ENCODE data around the gene SORBS2. TPM values are rescaled to one million over a fixed set of nuclear protein-coding genes. Genes with fewer than 3 reads are reported as not detected.

The SORBS2 gene
- total RNA-seq, 1 donor from 2014 or later = not detected

GRCh38 chr4:185764876-185765275 is 47.1 kb downstream of the SORBS2 start:
- no peak for DNase-seq
- intact Hi-C loops (cut with micrococcal nuclease) = no loop called here
- no peak overlapping the region for H3K4me3 Mint-ChIP-seq
- no peak for ATAC-seq (ENCODE audit: low read depth)
- ChIA-PET POLR2A (no interaction called here), CTCF (no interaction called here)
- H3K4me1 Mint-ChIP-seq = no peaks in the 10 kb centered on the region
- H3K27me3 Mint-ChIP-seq = peaks cover 10% of the 10 kb centered on the region
- no peak overlapping the region for H3K27ac Mint-ChIP-seq
- no peaks in the 10 kb centered on the region for H3K9me3 Mint-ChIP-seq
- no peak for TF ChIP-seq CTCF (IDR thresholded peaks at IDR 0.05)
- no peaks in the 10 kb centered on the region for H3K36me3 Mint-ChIP-seq (ENCODE audit: low read depth)

- intact Hi-C loops (cut with micrococcal nuclease) = no loop called here
- Mint-ChIP-seq H3K36me3 (ENCODE audit: low read depth) (no peaks in the 10 kb centered on the region), H3K27me3 (peaks cover 10% of the 10 kb centered on the region), H3K27ac (no peak overlapping the region), H3K4me3 (no peak overlapping the region), H3K9me3 (no peaks in the 10 kb centered on the region), H3K4me1 (no peaks in the 10 kb centered on the region)
- ATAC-seq (ENCODE audit: low read depth) = no peak
- POLR2A ChIA-PET = no interaction called here
- CTCF ChIA-PET = no interaction called here
- TF ChIP-seq CTCF (IDR thresholded peaks at IDR 0.05) = no peak
- DNase-seq = no peak
Observed at GRCh38 chr4:185761352-185762235, 50.4 kb downstream of the SORBS2 start.

GRCh38 chr4:185758807-185759206 is 53.2 kb downstream of the SORBS2 start:
- CTCF ChIA-PET = no interaction called here
- Mint-ChIP-seq H3K4me3 (no peak overlapping the region), H3K27me3 (peaks cover 10% of the 10 kb centered on the region), H3K36me3 (ENCODE audit: low read depth) (no peaks in the 10 kb centered on the region), H3K27ac (no peak overlapping the region), H3K9me3 (peaks cover 2% of the 10 kb centered on the region), H3K4me1 (no peaks in the 10 kb centered on the region)
- POLR2A ChIA-PET = no interaction called here
- intact Hi-C loops (cut with micrococcal nuclease) = no loop called here
- no peak for ATAC-seq (ENCODE audit: low read depth)
- no peak for DNase-seq
- no peak for TF ChIP-seq CTCF (IDR thresholded peaks at IDR 0.05)

GRCh38 chr4:185755451-185755850 is 56.5 kb downstream of the SORBS2 start:
- ChIA-PET POLR2A (no interaction called here), CTCF (no interaction called here)
- DNase-seq (no peak), ATAC-seq (ENCODE audit: low read depth) (no peak)
- H3K4me1 Mint-ChIP-seq = no peaks in the 10 kb centered on the region
- H3K27ac Mint-ChIP-seq = no peak overlapping the region
- H3K9me3 Mint-ChIP-seq = peaks cover 3% of the 10 kb centered on the region
- no peaks in the 10 kb centered on the region for H3K36me3 Mint-ChIP-seq (ENCODE audit: low read depth)
- no peak overlapping the region for H3K4me3 Mint-ChIP-seq
- H3K27me3 Mint-ChIP-seq = peaks cover under 1% of the 10 kb centered on the region
- no peak for TF ChIP-seq CTCF (IDR thresholded peaks at IDR 0.05)
- intact Hi-C loops (cut with micrococcal nuclease) = no loop called here

GRCh38 chr4:185754961-185755360 is 57.0 kb downstream of the SORBS2 start:
- Mint-ChIP-seq H3K27me3 (no peaks in the 10 kb centered on the region), H3K27ac (no peak overlapping the region), H3K4me1 (no peaks in the 10 kb centered on the region), H3K9me3 (peaks cover 3% of the 10 kb centered on the region), H3K36me3 (ENCODE audit: low read depth) (no peaks in the 10 kb centered on the region), H3K4me3 (no peak overlapping the region)
- DNase-seq = no peak
- ChIA-PET CTCF (no interaction called here), POLR2A (no interaction called here)
- no peak for TF ChIP-seq CTCF (IDR thresholded peaks at IDR 0.05)
- intact Hi-C loops (cut with micrococcal nuclease) = no loop called here
- ATAC-seq (ENCODE audit: low read depth) = no peak

Measured in activated B cell treated with CpG ODN at 0.5 μM for 24 hours (primary cell).